ENCODE results near the gene PTPDC1. TPM values are rescaled to one million over a fixed set of nuclear protein-coding genes. Genes with fewer than 3 reads are reported as not detected.

Gene PTPDC1
- total and polyA plus RNA-seq, 9 of the 15 experiments (the other 6 are each of a cell fraction or from before 2014, with no cell fraction given), result 1.1 to 8.1 (median 5.7) TPM

DNA sequence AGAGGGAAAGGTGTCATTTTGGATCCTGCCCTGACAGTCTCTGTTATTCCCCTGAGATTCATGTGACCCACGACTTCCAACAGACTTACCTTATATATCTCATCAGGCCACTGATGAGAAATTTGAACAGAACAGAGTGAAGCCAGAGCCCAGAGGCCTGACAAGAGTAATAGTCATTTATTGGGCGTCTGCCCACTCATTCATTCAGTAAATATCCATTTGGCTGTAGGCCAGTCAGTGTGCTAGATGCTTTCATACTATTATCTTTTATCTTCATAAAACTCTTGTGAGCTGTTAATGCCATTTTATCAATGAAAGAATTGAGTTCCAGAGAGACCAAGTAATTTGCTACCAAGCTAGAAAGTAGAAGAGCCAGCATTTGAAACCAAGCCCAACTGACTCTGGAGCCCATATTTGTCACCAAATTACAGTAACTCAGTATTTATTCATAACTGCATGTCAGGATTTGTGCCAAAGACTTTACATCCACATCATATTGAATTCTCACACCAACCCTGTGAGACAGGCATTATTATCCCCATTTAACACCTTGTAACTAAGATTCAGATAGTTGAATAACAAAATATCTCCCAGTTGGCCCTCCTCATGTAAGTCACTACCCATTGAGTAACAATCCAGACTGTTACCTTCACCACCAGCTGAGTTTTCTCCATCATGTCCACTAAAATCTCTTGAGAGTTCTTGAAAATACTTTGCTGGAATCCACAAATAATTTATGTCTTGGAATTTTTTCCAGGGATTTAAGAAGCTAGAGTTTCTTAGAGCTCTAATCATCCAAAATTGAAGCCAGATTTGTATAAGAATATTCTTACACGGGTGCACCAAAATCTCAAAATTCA is 2.5 kb downstream of the PTPDC1 start (continued):
- no peak for TF ChIP-seq ZNF398 (CRISPR knock-in tag; IDR thresholded peaks at IDR 0.05)
- TF ChIP-seq STAT5A (IDR thresholded peaks at IDR 0.05; ENCODE audit: borderline replicate concordance, low read length), result no peak
- TF ChIP-seq, protein P1, sequence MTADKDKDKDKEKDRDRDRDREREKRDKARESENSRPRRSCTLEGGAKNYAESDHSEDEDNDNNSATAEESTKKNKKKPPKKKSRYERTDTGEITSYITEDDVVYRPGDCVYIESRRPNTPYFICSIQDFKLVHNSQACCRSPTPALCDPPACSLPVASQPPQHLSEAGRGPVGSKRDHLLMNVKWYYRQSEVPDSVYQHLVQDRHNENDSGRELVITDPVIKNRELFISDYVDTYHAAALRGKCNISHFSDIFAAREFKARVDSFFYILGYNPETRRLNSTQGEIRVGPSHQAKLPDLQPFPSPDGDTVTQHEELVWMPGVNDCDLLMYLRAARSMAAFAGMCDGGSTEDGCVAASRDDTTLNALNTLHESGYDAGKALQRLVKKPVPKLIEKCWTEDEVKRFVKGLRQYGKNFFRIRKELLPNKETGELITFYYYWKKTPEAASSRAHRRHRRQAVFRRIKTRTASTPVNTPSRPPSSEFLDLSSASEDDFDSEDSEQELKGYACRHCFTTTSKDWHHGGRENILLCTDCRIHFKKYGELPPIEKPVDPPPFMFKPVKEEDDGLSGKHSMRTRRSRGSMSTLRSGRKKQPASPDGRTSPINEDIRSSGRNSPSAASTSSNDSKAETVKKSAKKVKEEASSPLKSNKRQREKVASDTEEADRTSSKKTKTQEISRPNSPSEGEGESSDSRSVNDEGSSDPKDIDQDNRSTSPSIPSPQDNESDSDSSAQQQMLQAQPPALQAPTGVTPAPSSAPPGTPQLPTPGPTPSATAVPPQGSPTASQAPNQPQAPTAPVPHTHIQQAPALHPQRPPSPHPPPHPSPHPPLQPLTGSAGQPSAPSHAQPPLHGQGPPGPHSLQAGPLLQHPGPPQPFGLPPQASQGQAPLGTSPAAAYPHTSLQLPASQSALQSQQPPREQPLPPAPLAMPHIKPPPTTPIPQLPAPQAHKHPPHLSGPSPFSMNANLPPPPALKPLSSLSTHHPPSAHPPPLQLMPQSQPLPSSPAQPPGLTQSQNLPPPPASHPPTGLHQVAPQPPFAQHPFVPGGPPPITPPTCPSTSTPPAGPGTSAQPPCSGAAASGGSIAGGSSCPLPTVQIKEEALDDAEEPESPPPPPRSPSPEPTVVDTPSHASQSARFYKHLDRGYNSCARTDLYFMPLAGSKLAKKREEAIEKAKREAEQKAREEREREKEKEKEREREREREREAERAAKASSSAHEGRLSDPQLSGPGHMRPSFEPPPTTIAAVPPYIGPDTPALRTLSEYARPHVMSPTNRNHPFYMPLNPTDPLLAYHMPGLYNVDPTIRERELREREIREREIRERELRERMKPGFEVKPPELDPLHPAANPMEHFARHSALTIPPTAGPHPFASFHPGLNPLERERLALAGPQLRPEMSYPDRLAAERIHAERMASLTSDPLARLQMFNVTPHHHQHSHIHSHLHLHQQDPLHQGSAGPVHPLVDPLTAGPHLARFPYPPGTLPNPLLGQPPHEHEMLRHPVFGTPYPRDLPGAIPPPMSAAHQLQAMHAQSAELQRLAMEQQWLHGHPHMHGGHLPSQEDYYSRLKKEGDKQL (CRISPR knock-in tag; IDR thresholded peaks at IDR 0.05; ENCODE audit: borderline replicate concordance), result no peak
- TF ChIP-seq ZBTB11 (CRISPR knock-in tag; IDR thresholded peaks at IDR 0.05), result no peak
- TF ChIP-seq, protein P2, sequence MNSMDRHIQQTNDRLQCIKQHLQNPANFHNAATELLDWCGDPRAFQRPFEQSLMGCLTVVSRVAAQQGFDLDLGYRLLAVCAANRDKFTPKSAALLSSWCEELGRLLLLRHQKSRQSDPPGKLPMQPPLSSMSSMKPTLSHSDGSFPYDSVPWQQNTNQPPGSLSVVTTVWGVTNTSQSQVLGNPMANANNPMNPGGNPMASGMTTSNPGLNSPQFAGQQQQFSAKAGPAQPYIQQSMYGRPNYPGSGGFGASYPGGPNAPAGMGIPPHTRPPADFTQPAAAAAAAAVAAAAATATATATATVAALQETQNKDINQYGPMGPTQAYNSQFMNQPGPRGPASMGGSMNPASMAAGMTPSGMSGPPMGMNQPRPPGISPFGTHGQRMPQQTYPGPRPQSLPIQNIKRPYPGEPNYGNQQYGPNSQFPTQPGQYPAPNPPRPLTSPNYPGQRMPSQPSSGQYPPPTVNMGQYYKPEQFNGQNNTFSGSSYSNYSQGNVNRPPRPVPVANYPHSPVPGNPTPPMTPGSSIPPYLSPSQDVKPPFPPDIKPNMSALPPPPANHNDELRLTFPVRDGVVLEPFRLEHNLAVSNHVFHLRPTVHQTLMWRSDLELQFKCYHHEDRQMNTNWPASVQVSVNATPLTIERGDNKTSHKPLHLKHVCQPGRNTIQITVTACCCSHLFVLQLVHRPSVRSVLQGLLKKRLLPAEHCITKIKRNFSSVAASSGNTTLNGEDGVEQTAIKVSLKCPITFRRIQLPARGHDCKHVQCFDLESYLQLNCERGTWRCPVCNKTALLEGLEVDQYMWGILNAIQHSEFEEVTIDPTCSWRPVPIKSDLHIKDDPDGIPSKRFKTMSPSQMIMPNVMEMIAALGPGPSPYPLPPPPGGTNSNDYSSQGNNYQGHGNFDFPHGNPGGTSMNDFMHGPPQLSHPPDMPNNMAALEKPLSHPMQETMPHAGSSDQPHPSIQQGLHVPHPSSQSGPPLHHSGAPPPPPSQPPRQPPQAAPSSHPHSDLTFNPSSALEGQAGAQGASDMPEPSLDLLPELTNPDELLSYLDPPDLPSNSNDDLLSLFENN (IDR thresholded peaks at IDR 0.05; ENCODE audit: low read depth in 2 of 2, low read length in 2 of 2), result no peak
- no peak for TF ChIP-seq BRF2 (IDR thresholded peaks at IDR 0.05; ENCODE audit: borderline replicate concordance, insufficient read depth, insufficient read length)
- TF ChIP-seq SIN3B (IDR thresholded peaks at IDR 0.05; ENCODE audit: low read depth), result no peak
- TF ChIP-seq NFIC (IDR thresholded peaks at IDR 0.05), result peak; percentile 39

All from K562 (cell line).